Activated T-cell treated with anti-CD3 and anti-CD28 coated beads, Interleukin-2, amount 50 U/mL, for 48 hours (primary cell): ENCODE results near the gene TNPO2.
A peak's percentile ranks its signal among the peaks of the same experiment; 100 is the strongest.

ENCODE experiments used
- DNase-seq, 2 experiments: peaks; one replicate each; pipeline ENCODE4 v3.0.0-alpha.2; 2020

TNPO2 gene

GRCh38 chr19:12723641-12724426, at the start of gene TNPO2:
TSS of gene TNPO2 (minus strand) at chr19:12723932. CDS start at chr19:12720977, 2,955 bp downstream.
- peak; percentile 84 for DNase-seq

- no peak for DNase-seq
Measured at GRCh38 chr19:12772323-12772722, 48.6 kb upstream of the TNPO2 start.

GRCh38 chr19:12770922-12771321, 47.2 kb upstream of the TNPO2 start:
- no peak for DNase-seq

- peak; percentile 53 to 72 for DNase-seq
Measured at GRCh38 chr19:12769689-12770088, 46.0 kb upstream of the TNPO2 start.

- DNase-seq: no peak
Measured at GRCh38 chr19:12767666-12768065, 43.9 kb upstream of the TNPO2 start.

GRCh38 chr19:12767150-12767549, 43.4 kb upstream of the TNPO2 start:
- DNase-seq: no peak

- peak; percentile 90 to 94 for DNase-seq
Measured at GRCh38 chr19:12766051-12766521, 42.4 kb upstream of the TNPO2 start.

- DNase-seq: no peak
Measured at GRCh38 chr19:12764698-12765097, 41.0 kb upstream of the TNPO2 start.

GRCh38 chr19:12763100-12763499, 39.4 kb upstream of the TNPO2 start:
- no peak for DNase-seq

- DNase-seq: no peak
Measured at GRCh38 chr19:12759686-12760085, 36.0 kb upstream of the TNPO2 start.

- DNase-seq: peak; percentile 82 to 86
Measured at GRCh38 chr19:12757544-12758274, 34.0 kb upstream of the TNPO2 start.

GRCh38 chr19:12756150-12756883, 32.6 kb upstream of the TNPO2 start:
- DNase-seq: no peak

GRCh38 chr19:12754465-12755196, 30.9 kb upstream of the TNPO2 start:
- no peak for DNase-seq

- DNase-seq: no peak
Measured at GRCh38 chr19:12752056-12752781, 28.5 kb upstream of the TNPO2 start.

GRCh38 chr19:12751635-12752034, 27.9 kb upstream of the TNPO2 start, which contains the start of gene BEST2:
TSS of gene BEST2 (plus strand) at chr19:12751791. CDS start at chr19:12752593, 802 bp downstream.
- DNase-seq: no peak

GRCh38 chr19:12750851-12751250, 27.1 kb upstream of the TNPO2 start:
- DNase-seq: no peak

- DNase-seq: no peak
Measured at GRCh38 chr19:12749938-12750521, 26.3 kb upstream of the TNPO2 start.

GRCh38 chr19:12748489-12748888, 24.8 kb upstream of the TNPO2 start:
- no peak for DNase-seq

- no peak for DNase-seq
Measured at GRCh38 chr19:12745166-12745897, 21.6 kb upstream of the TNPO2 start.

- DNase-seq: no peak
Measured at GRCh38 chr19:12737835-12738351, 14.2 kb upstream of the TNPO2 start.
